Measurements from ENCODE around the gene FAM163B.

FAM163B gene

GRCh38 chr9:133643362-133643755 is 34.2 kb upstream of the FAM163B start:
- no peak for ATAC-seq (ENCODE audit: low read depth)
- Histone ChIP-seq H3K27ac (ENCODE audit: poor library complexity, severe bottlenecking) (no peak overlapping the region), H3K36me3 (ENCODE audit: low read depth) (no peaks in the 10 kb centered on the region), H3K9me3 (ENCODE audit: severe bottlenecking) (no peaks in the 10 kb centered on the region), H3K4me3 (ENCODE audit: severe bottlenecking) (no peak overlapping the region), H3K4me1 (ENCODE audit: insufficient read depth, poor library complexity, severe bottlenecking) (no peaks in the 10 kb centered on the region), H3K27me3 (ENCODE audit: insufficient read depth, poor library complexity, severe bottlenecking) (peaks cover 53% of the 10 kb centered on the region)
- DNase-seq (ENCODE audit: low spot score): no peak
- no peak for TF ChIP-seq CTCF (IDR thresholded peaks at IDR 0.05; ENCODE audit: poor library complexity, severe bottlenecking)

- no peaks in the 10 kb centered on the region for H3K4me1 ChIP-seq (ENCODE audit: insufficient read depth, poor library complexity, severe bottlenecking)
- ATAC-seq (ENCODE audit: low read depth): no peak
- H3K4me3 ChIP-seq (ENCODE audit: severe bottlenecking): no peak overlapping the region
- TF ChIP-seq CTCF (IDR thresholded peaks at IDR 0.05; ENCODE audit: poor library complexity, severe bottlenecking): no peak
- H3K27ac ChIP-seq (ENCODE audit: poor library complexity, severe bottlenecking): no peak overlapping the region
- no peaks in the 10 kb centered on the region for H3K36me3 ChIP-seq (ENCODE audit: low read depth)
- no peaks in the 10 kb centered on the region for H3K9me3 ChIP-seq (ENCODE audit: severe bottlenecking)
- no peak for DNase-seq (ENCODE audit: low spot score)
- peaks cover 56% of the 10 kb centered on the region for H3K27me3 ChIP-seq (ENCODE audit: insufficient read depth, poor library complexity, severe bottlenecking)
Measured at GRCh38 chr9:133642708-133643361, 33.6 kb upstream of the FAM163B start.

GRCh38 chr9:133641861-133642595 is 32.8 kb upstream of the FAM163B start:
- Histone ChIP-seq H3K27me3 (ENCODE audit: insufficient read depth, poor library complexity, severe bottlenecking) (peaks cover 56% of the 10 kb centered on the region), H3K27ac (ENCODE audit: poor library complexity, severe bottlenecking) (no peak overlapping the region), H3K9me3 (ENCODE audit: severe bottlenecking) (no peaks in the 10 kb centered on the region), H3K36me3 (ENCODE audit: low read depth) (no peaks in the 10 kb centered on the region), H3K4me3 (ENCODE audit: severe bottlenecking) (no peak overlapping the region), H3K4me1 (ENCODE audit: insufficient read depth, poor library complexity, severe bottlenecking) (no peaks in the 10 kb centered on the region)
- no peak for TF ChIP-seq CTCF (IDR thresholded peaks at IDR 0.05; ENCODE audit: poor library complexity, severe bottlenecking)
- ATAC-seq (ENCODE audit: low read depth): no peak
- no peak for DNase-seq (ENCODE audit: low spot score)

GRCh38 chr9:133641396-133641655 is 32.1 kb upstream of the FAM163B start:
- Histone ChIP-seq H3K36me3 (ENCODE audit: low read depth) (no peaks in the 10 kb centered on the region), H3K27ac (ENCODE audit: poor library complexity, severe bottlenecking) (no peak overlapping the region), H3K27me3 (ENCODE audit: insufficient read depth, poor library complexity, severe bottlenecking) (peaks cover 54% of the 10 kb centered on the region), H3K4me3 (ENCODE audit: severe bottlenecking) (no peak overlapping the region), H3K9me3 (ENCODE audit: severe bottlenecking) (no peaks in the 10 kb centered on the region), H3K4me1 (ENCODE audit: insufficient read depth, poor library complexity, severe bottlenecking) (no peaks in the 10 kb centered on the region)
- no peak for DNase-seq (ENCODE audit: low spot score)
- no peak for TF ChIP-seq CTCF (IDR thresholded peaks at IDR 0.05; ENCODE audit: poor library complexity, severe bottlenecking)
- no peak for ATAC-seq (ENCODE audit: low read depth)

Data from RWPE2 (cell line).